NCI-H524 (cell line): ENCODE data around the gene ULBP3.
"Not testable (repeated sequence)": the region's sequence is repeated elsewhere in the genome, so short reads cannot be mapped to it uniquely, and the experiment has no call there.

Experiments
- DNase-seq, 2 experiments: peaks; one replicate each; lab custom pipeline; 2025; lab: John Stamatoyannopoulos, UW

ULBP3 gene

DNA sequence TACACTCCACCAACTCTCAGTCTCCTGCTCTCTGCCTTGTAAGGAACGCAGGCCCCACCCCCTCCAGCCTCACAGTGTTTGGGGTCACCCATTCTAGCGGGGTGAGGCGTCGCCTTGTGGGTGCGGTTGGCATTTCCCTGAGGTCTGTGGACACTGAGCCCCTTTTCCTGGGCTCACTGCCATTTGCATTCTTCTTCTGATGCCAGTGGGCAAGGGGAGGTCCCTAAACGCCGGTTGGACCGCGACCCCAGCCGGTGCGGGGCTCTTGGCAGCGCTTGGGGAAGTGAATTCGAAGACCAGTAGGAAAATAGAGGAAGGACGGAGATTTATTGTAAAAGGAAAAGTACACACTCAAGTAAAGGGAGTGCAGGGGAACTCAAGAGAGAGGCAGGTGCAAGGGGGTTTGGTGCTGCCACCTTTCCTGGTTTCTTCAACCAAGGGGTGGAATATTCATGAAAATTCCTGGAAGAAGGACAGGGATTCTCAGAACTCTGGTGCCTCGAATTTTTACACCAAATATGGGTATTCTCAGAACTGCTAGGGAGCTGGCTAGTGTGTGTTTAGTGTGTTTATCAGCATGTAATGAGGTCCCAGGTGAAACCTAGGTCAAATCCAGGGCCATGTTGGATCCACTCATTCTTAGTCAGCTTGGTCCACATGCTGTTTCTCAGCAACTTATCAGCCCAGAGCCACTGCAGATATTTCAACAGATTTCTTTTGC, 53.5 kb downstream of the ULBP3 start:
- peak in 1 of 2 experiments; percentile 57 for DNase-seq

GRCh38 chr6:150014623-150015280, 54.2 kb downstream of the ULBP3 start:
- not testable (repeated sequence) for DNase-seq

- DNase-seq = not testable (repeated sequence)
Observed at GRCh38 chr6:150013785-150014622, 54.9 kb downstream of the ULBP3 start.

GRCh38 chr6:150012846-150013784, 55.8 kb downstream of the ULBP3 start:
- not testable (repeated sequence) for DNase-seq
